Spleen (tissue), 11 donors: ENCODE measurements around the gene MAOB. TPM values are rescaled to one million over a fixed set of nuclear protein-coding genes. Genes with fewer than 3 reads are reported as not detected.

Experiments
- DNase-seq: peaks from one replicate; pipeline ENCODE4 v3.0.0-alpha.2; 2020
- H3K27ac ChIP-seq, 8 donors: fragments of 200-600 bp; sonication (generic) in 7 of 8; 1 replicate in 4 of 8; 2 replicates in 4 of 8; pipeline versions ENCODE4 v1.5.0 to v1.8.0; 2016 to 2021; ENCODE audit warnings: inconsistent platforms in 4 of 8, mild to moderate bottlenecking in 4 of 8, moderate library complexity in 1 of 8
- H3K27me3 ChIP-seq, 7 donors: fragments of 200-600 bp; sonication (generic) in 6 of 7; replicated peaks in 1 of 7; 1 replicate in 4 of 7; 2 replicates in 3 of 7; pipeline versions ENCODE4 v1.5.0 to v1.8.0; 2016 to 2021; ENCODE audit warnings: inconsistent platforms in 3 of 7, mild to moderate bottlenecking in 1 of 7
- H3K36me3 ChIP-seq, 6 donors: fragments of 200-600 bp; sonication (generic) in 5 of 6; 1 replicate in 4 of 6; 2 replicates in 2 of 6; pipeline versions ENCODE4 v1.5.0 to v1.8.0; 2016 to 2021; ENCODE audit warnings: inconsistent platforms in 2 of 6
- H3K4me1 ChIP-seq, 6 donors: fragments of 200-600 bp; sonication (generic) in 5 of 6; 1 replicate in 3 of 6; 2 replicates in 3 of 6; pipeline versions ENCODE4 v1.5.0 to v1.8.0; 2016 to 2021; ENCODE audit warnings: inconsistent platforms in 3 of 6
- H3K4me3 ChIP-seq, 8 donors: fragments of 200-600 bp; sonication (generic) in 7 of 8; 1 replicate in 4 of 8; 2 replicates in 4 of 8; pipeline versions ENCODE4 v1.5.0 to v1.8.0; 2016 to 2021; ENCODE audit warnings: inconsistent platforms in 4 of 8, mild to moderate bottlenecking in 4 of 8, moderate library complexity in 2 of 8
- H3K9me3 ChIP-seq, 8 donors: fragments of 200-600 bp; sonication (generic) in 7 of 8; 1 replicate in 4 of 8; 2 replicates in 4 of 8; pipeline versions ENCODE4 v1.5.0 to v1.8.0; 2016 to 2021; ENCODE audit warnings: inconsistent platforms in 4 of 8
- CTCF ChIP-seq, 11 experiments: fragments of 200-600 bp in 7 of 11; fragments of 450-650 bp in 4 of 11; sonication (generic) in 4 of 11; IDR thresholded peaks in 8 of 11; conservative IDR thresholded peaks in 3 of 11; 1 replicate in 7 of 11; 2 replicates in 4 of 11; pipeline versions ENCODE4 v1.4.0 to v1.8.0; 2016 to 2021; ENCODE audit warnings: antibody characterized with exemption in 11 of 11, inconsistent platforms in 4 of 11, mild to moderate bottlenecking in 1 of 11
- POLR2A ChIP-seq, 3 donors: fragments of 450-650 bp; IDR thresholded peaks; one replicate each; pipeline ENCODE4 v1.5.1; 2017; ENCODE audit warnings: antibody characterized with exemption in 3 of 3, mild to moderate bottlenecking in 1 of 3
- POLR2AphosphoS5 ChIP-seq, 3 donors: sonication (generic); formaldehyde crosslinking; IDR thresholded peaks; one replicate each; pipeline ENCODE4 v1.5.1; 2017; ENCODE audit warnings: antibody characterized with exemption in 3 of 3
- WGBS, 5 donors: extraction: QIAGEN DNeasy Blood & Tissue Kit in 3 of 5; methylation state at CpG; one replicate each; pipeline versions ENCODE4 v1.1.5 to v1.1.7; 2013 to 2018; 5-methylcytosine and 5-hydroxymethylcytosine counted together
- intact Hi-C: fragments of 100-400 bp; cut with DNase I; formaldehyde crosslinking; loops from one replicate; pipeline ENCODE4 v1.15.0; 2023; ENCODE audit warnings: low total_unique reads
- polyA plus RNA-seq, 3 donors: library from polyadenylated mRNA; stranded (reverse); fragments of 200-250 nt; gene quantifications; one replicate each; pipeline ENCODE4 v1.2.1, GENCODE V29; 2013
- total RNA-seq, 7 donors: library from RNA; depleted of rRNA in 3 of 7; stranded (reverse); fragments of >200 nt in 3 of 7; fragmentation: NEBNext Ultra II Directional in 4 of 7; extraction: Animal tissue kit (Norgen Biotek cat#: 25700) in 4 of 7; gene quantifications; one replicate each; pipeline versions ENCODE4 v1.1.0 to v1.2.1, GENCODE V29; 2016 to 2021
- donor health status: healthy with polysubstance abuse.
- donor health status: DM: no; HTN: no; CAD: no; lungs with moderate emphysema.
- donor health status: DM: no; HTN: no; CAD: no.
- donor health status: Bipolar disorder and iron deficiency.
- donor health status: healthy.
- donor health status: DM: no; HTN: no; CAD: no.
- donor health status: DM: yes; HTN: yes; CAD: no.

The MAOB gene
- total and polyA plus RNA-seq, 10 donors = 0.60 to 8.7 (median 1.6) TPM

DNA sequence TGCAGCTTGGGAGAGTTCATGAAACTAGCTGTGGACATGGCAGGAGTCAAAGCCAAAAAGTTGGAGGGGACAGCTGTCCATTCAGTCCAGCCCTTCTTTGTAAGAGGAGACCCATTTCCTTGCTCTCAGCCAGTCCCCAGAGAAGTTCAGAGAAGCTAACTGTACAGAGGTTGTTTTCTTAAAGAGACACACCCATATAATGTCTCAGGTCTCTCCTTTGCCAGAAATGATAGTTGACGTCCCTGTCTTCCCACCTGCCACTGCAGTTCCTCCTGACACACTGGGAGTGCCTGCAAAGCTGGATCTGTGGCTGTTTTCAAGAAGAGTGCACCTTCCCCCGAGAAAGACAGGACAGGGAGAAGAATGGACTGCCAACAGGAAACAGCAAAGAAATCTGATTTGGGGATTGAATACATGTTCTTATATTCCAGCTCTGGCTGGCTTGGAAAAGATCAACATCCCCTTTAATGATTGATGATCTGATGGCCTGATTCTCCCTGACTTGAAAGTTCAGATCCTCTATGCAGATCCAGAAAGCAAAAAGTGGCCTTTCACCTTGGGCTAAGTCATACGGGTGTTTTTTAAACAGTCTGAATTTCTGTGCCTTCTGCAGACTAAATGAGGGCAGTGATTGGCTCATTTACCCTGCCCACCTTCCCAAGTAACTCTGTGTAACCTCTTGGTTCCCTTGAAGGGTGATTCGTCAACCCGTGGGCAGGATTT lies 139.0 kb downstream of the MAOB start:
- Histone ChIP-seq H3K4me3 (no peak overlapping the region), H3K27ac (no peak overlapping the region), H3K36me3 (no peaks in the 10 kb centered on the region), H3K9me3 (no peaks in the 10 kb centered on the region), H3K4me1 (no peaks in the 10 kb centered on the region), H3K27me3 (no peaks in the 10 kb centered on the region)
- TF ChIP-seq CTCF (IDR thresholded peaks at IDR 0.05 in 8 of 11, conservative IDR thresholded peaks at IDR 0.05 in 3 of 11) (no peak), POLR2AphosphoS5 (IDR thresholded peaks at IDR 0.05) (no peak), POLR2A (IDR thresholded peaks at IDR 0.05) (no peak)
- intact Hi-C loops = loop anchor here (10.0 kb wide), 1 partner anchor 1958 kb away; no protein-coding TSS in a partner anchor
- DNase-seq = no peak
- WGBS, 5 donors = 65 to 91% (median 69%) methylated on average over 3 to 5 of the region's 5 CpGs

DNA sequence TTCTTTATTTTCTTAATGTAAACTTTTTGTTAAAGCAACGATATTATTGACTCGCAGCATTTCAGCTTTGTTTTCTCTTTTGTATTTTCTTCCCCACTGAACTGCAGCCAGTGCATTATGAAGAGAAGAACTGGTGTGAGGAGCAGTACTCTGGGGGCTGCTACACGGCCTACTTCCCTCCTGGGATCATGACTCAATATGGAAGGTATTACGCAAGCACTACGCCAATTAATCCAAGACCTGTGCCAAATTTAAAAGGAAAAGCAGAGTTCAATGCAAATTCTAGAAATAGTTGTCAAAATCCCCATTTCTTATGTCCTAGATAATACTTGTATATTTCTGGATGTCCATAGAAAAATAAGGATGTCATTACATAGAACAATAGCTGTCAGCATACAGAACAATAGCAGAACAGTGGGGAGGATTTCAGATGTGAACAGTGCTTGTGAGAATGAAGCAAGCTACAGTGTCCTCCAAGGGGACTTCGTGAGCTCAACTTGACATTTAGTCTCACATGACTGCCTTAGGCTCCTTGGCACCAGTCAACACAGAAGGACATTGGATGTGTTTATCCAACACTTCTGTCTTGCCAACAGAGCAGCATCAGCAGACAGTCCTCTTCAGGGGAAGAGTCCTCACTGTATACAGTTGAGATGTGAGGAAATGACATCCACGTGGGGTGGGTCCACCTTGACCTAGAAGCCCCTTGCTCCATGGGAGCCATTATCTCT lies 140.2 kb downstream of the MAOB start:
- no peaks in the 10 kb centered on the region for H3K4me1 ChIP-seq
- no peaks in the 10 kb centered on the region for H3K27me3 ChIP-seq
- TF ChIP-seq POLR2A (IDR thresholded peaks at IDR 0.05) (no peak), CTCF (IDR thresholded peaks at IDR 0.05 in 8 of 11, conservative IDR thresholded peaks at IDR 0.05 in 3 of 11) (no peak), POLR2AphosphoS5 (IDR thresholded peaks at IDR 0.05) (no peak)
- 44 to 83% (median 57%) methylated on average over 6 to 7 of the region's 7 CpGs for WGBS, 5 donors
- H3K9me3 ChIP-seq = no peaks in the 10 kb centered on the region
- DNase-seq = no peak
- H3K27ac ChIP-seq = no peak overlapping the region
- no peak overlapping the region for H3K4me3 ChIP-seq
- intact Hi-C loops = loop anchor here (10.0 kb wide), 1 partner anchor 1957 kb away; no protein-coding TSS in a partner anchor
- no peaks in the 10 kb centered on the region for H3K36me3 ChIP-seq

GRCh38 chrX:43735957-43736356 lies 146.3 kb downstream of the MAOB start:
- DNase-seq = no peak

More at GRCh38 chrX:43735957-43736356, 146.3 kb downstream of the MAOB start:
- TF ChIP-seq CTCF (IDR thresholded peaks at IDR 0.05 in 8 of 11, conservative IDR thresholded peaks at IDR 0.05 in 3 of 11) (no peak), POLR2A (IDR thresholded peaks at IDR 0.05) (no peak), POLR2AphosphoS5 (IDR thresholded peaks at IDR 0.05) (no peak)
- 81 to 96% (median 84%) methylated on average over 3 of the region's 3 CpGs for WGBS, 5 donors
- Histone ChIP-seq H3K27me3 (no peaks in the 10 kb centered on the region), H3K27ac (no peak overlapping the region), H3K4me1 (no peaks in the 10 kb centered on the region), H3K9me3 (no peaks in the 10 kb centered on the region), H3K4me3 (no peak overlapping the region), H3K36me3 (no peaks in the 10 kb centered on the region)
- intact Hi-C loops = no loop called here
